Measurements from ENCODE around the gene BAG5.

BAG5 gene

DNA sequence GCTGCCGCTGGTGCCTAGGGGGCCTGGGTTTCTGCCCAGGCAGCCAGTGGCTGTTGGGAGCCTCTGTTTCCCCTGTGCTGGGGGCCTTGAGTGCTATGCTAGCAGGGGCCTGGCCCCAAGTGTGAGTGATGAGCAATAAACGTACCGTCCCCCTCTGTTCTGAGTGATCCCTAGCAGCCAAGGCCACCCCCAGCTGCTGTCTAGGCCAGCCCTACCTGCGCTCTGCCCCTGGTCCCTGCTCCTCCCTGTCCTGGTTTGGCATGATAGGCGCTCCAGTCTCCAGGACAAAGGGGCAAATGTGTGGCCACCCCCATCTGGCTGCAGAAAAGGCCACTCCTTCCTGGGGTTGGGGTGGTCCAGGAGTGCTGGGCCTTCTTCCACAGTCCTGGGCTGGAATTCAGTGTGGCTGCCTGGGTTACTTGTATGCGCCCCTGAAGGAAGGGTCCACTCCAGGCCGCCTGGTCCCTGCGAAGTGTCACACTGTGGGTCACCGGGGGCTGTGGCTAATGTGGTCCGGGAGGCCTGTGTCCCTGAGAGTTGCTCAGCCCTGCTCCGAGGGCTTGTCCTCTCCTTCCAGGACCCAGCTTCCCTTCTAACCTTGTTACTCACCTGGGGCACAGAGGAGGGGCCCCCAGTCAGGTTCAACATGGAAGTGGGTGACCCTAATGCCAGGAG lies 26.4 kb downstream of the BAG5 start:
- Histone ChIP-seq H3K27me3 (ENCODE audit: control insufficient read depth, insufficient read depth, low read length) (no peaks in the 10 kb centered on the region), H3K4me3 (ENCODE audit: low read length) (no peak overlapping the region), H3K9me3 (ENCODE audit: control insufficient read depth, low read depth, low read length) (no peaks in the 10 kb centered on the region), H3K4me1 (ENCODE audit: control insufficient read depth, low read depth, low read length) (peaks cover 5% of the 10 kb centered on the region), H3K36me3 (ENCODE audit: control insufficient read depth, low read depth, low read length) (peaks cover 6% of the 10 kb centered on the region), H3K27ac (ENCODE audit: low read length) (no peak overlapping the region), H3K9ac (ENCODE audit: low read length) (no peak overlapping the region)

DNA sequence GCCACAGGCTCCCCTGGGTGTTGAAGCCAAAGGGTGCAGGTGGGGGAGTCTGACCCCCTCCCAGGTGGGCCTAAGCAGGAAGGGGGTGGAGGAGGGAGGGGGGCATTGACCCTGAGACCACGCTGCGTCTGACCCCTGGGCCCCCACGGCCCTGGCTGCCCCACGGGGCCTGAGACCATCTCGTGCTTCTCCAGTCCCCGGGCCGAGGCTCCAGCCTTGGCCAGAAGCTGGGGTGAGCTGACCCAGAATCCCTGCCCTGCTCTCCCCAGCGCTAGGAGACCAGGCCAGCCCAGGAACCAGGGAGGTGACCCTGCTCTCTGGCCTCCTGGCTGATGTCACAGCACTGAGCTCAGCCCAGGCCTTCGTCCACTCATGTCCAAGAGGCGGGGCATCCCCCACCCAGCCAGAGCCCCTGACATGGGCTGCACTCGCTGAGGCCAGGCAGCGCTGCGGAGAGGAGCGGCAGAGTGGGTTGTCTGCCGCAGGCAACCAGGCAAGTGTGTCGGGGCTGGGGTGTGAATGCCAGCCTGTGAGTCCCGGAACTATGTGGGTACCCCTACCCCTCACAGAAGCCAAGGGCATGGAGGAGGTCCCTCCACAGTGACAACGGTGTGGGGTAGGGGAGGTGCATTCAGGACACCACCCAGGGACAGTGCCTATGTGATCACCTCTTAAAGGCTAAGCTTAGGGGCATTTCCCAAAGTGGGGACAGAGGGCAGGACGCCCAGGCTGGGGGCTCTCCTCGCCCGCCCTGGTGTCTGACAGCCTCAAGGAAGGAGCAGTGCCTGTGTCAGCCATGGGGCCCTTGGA lies 27.2 kb downstream of the BAG5 start:
- Histone ChIP-seq H3K36me3 (ENCODE audit: control insufficient read depth, low read depth, low read length) (peaks cover 6% of the 10 kb centered on the region), H3K4me1 (ENCODE audit: control insufficient read depth, low read depth, low read length) (peaks cover under 1% of the 10 kb centered on the region), H3K9me3 (ENCODE audit: control insufficient read depth, low read depth, low read length) (no peaks in the 10 kb centered on the region), H3K27ac (ENCODE audit: low read length) (no peak overlapping the region), H3K4me3 (ENCODE audit: low read length) (no peak overlapping the region), H3K9ac (ENCODE audit: low read length) (no peak overlapping the region), H3K27me3 (ENCODE audit: control insufficient read depth, insufficient read depth, low read length) (no peaks in the 10 kb centered on the region)

DNA sequence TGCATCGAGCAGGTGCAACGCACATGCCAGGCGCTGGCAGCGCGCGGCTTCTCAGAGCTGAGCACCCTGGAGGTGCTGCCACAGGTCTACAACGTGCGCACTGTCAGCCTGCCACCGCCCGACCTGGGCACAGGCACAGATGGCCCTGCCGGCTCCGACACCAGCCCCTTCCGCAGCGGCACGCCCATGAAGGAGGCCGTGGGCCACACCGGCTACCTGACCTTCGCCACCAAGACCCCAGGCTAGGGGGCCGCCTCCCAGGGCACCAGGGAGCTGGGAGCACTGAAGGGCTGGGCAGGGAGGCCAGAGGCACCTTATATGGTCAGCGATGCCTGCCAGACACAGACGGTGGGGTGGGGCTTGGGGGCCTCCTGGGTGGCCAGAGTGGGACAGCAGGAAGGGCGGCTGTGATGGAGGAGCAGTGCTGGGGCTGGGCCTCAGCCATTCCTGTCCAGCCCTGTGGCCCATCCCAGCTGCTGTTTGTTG lies 27.8 kb downstream of the BAG5 start:
- Histone ChIP-seq H3K36me3 (ENCODE audit: control insufficient read depth, low read depth, low read length) (peaks cover 6% of the 10 kb centered on the region), H3K27ac (ENCODE audit: low read length) (no peak overlapping the region), H3K9me3 (ENCODE audit: control insufficient read depth, low read depth, low read length) (no peaks in the 10 kb centered on the region), H3K9ac (ENCODE audit: low read length) (no peak overlapping the region), H3K27me3 (ENCODE audit: control insufficient read depth, insufficient read depth, low read length) (no peaks in the 10 kb centered on the region), H3K4me3 (ENCODE audit: low read length) (no peak overlapping the region), H3K4me1 (ENCODE audit: control insufficient read depth, low read depth, low read length) (no peaks in the 10 kb centered on the region)

DNA sequence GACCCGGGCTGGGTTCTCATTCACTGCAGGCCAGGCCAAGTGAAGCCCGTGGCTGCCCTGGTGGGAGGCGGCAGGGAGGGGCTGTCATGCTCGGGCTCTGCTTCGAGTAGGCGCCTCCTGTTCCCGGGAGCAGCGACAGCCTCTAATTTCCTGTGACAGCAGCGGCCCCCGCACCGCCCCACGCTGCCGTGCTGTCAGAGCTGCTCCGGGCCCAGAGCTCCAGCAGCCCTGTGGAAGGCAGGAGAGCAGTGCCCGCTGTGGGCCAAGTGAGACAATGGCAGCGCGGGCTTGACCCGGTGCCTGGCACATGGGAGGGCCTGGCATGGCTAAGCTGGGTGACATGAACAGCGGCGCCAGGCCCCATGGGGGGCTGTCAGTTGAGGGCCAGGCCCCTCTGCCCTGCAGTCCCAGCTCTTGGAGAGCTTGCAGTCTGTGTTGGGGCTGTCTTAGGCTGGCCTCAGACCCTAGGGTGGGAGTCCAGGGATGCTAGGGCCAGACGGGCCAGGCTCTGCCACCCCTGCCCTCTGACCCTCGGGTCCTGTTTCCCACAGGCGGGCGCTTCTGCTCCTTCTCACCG lies 28.4 kb downstream of the BAG5 start:
- no peak overlapping the region for H3K9ac ChIP-seq (ENCODE audit: low read length)
- H3K4me3 ChIP-seq (ENCODE audit: low read length) = no peak overlapping the region
- H3K9me3 ChIP-seq (ENCODE audit: control insufficient read depth, low read depth, low read length) = no peaks in the 10 kb centered on the region
- no peak overlapping the region for H3K27ac ChIP-seq (ENCODE audit: low read length)
- no peaks in the 10 kb centered on the region for H3K27me3 ChIP-seq (ENCODE audit: control insufficient read depth, insufficient read depth, low read length)
- H3K4me1 ChIP-seq (ENCODE audit: control insufficient read depth, low read depth, low read length) = no peaks in the 10 kb centered on the region
- H3K36me3 ChIP-seq (ENCODE audit: control insufficient read depth, low read depth, low read length) = peaks cover 6% of the 10 kb centered on the region

DNA sequence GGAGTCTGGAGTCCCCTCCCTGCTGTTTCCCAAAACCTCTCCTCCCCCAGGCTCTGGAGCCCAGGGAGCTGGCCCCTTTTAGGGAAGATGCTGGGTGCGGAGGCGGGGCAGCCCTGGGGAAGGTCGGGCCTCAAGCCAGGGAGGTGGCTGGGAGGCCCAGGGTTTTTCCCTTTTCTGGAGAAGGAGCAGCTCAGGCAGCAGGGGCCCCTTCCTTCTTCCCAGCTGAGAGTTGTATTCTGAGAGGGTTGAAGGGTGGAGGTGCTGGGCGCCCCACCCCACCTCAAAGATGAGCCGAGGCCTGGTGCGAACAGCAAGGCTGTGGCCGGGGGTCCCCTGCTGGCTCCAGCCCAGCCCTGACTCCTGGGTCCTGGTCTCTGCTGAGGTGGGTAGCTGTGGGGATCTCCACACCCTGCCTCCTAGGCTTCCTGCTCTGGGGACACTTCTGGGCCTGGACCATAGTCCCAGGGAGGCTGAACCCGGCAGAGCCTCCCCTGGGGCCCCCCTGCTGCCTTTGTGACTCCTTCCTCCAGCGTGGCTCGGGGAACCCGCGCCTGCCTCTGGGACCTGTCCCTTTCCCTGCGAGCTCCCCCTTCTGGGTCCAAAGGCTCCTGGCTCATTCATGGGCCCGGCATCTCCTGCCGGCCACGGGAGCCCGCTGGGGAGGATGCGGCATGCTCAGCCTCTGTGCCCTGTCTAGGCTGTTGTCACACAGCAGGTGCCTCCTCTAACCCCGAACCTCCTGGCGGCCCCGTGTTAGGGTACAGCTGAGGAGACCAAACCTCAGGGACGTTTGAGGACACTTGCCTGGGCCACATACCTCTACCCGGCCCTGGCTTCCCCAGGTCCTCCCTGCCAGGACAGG lies 29.1 kb downstream of the BAG5 start:
- Histone ChIP-seq H3K4me1 (ENCODE audit: control insufficient read depth, low read depth, low read length) (peaks cover 2% of the 10 kb centered on the region), H3K9me3 (ENCODE audit: control insufficient read depth, low read depth, low read length) (no peaks in the 10 kb centered on the region), H3K9ac (ENCODE audit: low read length) (no peak overlapping the region), H3K27ac (ENCODE audit: low read length) (no peak overlapping the region), H3K4me3 (ENCODE audit: low read length) (no peak overlapping the region), H3K36me3 (ENCODE audit: control insufficient read depth, low read depth, low read length) (peaks cover 6% of the 10 kb centered on the region), H3K27me3 (ENCODE audit: control insufficient read depth, insufficient read depth, low read length) (no peaks in the 10 kb centered on the region)

DNA sequence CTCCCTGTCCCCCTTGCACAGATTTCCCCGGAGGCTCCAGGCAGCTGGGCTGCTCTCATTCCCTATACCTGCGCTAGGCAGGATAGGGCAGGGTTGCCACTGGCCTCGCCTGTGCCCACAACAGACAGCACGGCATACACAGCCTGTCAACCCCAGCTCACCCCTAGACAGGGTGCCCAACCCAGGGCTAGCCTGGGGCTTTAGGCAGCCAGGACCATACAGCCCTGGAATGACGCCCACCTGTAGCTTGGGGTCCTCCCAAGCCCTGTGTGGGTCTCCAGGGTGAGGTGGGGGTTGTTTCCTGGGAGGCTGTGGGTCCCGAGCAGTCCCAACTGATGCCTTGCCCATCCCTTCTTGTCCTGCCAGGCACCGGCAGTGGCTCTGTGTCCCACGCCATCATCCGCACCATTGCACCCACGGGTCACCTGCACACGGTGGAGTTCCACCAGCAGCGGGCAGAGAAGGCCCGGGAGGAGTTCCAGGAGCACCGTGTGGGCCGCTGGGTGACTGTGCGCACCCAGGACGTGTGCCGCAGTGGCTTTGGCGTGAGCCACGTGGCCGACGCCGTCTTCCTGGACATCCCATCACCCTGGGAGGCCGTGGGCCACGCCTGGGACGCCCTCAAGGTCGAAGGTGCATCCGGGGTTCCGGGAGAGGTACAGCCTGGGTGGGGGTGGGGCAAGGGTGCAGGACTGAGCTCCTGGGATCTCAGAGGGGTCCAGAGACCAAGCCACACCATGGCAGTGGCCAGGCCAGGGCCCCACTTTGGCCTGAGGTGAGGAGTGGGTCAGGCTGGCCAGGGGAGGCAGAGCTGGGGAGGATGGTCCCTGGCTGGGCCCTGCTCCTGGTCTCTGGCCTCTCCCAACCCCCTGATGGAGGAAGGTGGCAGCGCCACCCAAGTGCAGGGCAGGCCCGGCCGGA lies 30.0 kb downstream of the BAG5 start:
- H3K27ac ChIP-seq (ENCODE audit: low read length) = no peak overlapping the region
- no peak overlapping the region for H3K4me3 ChIP-seq (ENCODE audit: low read length)
- peaks cover 6% of the 10 kb centered on the region for H3K36me3 ChIP-seq (ENCODE audit: control insufficient read depth, low read depth, low read length)
- no peaks in the 10 kb centered on the region for H3K27me3 ChIP-seq (ENCODE audit: control insufficient read depth, insufficient read depth, low read length)
- H3K4me1 ChIP-seq (ENCODE audit: control insufficient read depth, low read depth, low read length) = peaks cover 4% of the 10 kb centered on the region
- H3K9ac ChIP-seq (ENCODE audit: low read length) = no peak overlapping the region
- H3K9me3 ChIP-seq (ENCODE audit: control insufficient read depth, low read depth, low read length) = no peaks in the 10 kb centered on the region

DNA sequence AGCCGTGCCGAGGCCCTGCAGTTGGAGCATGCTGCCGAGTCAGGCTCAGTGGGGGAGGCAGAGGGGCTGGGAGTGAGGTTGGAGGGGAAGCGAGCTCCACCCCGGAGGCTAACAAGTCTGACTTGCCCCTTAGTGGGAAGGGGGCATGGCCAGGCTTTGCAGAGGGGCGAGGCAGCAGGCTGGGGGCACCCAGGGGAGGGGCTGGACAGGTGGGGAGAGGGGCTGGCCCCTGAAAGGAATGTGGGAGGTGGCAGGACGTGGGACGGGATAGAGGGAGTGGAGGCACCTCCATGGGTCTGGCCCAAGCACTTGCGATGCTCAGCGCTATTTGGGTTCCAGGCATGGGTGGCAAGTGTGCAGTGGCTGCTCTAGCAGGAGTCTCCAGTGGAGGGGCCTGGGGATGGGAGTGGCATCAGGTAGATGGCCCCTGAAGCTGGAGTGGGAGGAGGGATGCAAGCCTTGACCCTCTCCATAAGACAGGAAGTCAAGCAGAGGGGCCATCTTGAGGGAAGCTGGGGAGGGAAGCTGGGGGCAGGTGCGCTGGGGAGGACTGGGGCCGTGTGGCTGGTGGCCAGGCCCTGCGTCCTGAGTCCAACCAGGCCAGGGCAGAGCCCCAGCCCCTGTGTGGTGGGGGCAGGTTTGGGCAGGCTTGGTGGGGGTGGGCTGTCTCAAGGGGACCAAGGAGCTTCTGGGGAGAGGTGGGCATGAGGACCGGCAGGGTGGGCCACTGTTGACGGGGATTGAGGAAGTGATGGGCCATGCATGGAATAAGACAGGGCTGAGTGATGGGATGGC lies 30.8 kb downstream of the BAG5 start:
- H3K27me3 ChIP-seq (ENCODE audit: control insufficient read depth, insufficient read depth, low read length) = no peaks in the 10 kb centered on the region
- no peak overlapping the region for H3K4me3 ChIP-seq (ENCODE audit: low read length)
- peaks cover 6% of the 10 kb centered on the region for H3K36me3 ChIP-seq (ENCODE audit: control insufficient read depth, low read depth, low read length)
- no peak overlapping the region for H3K27ac ChIP-seq (ENCODE audit: low read length)
- H3K9ac ChIP-seq (ENCODE audit: low read length) = no peak overlapping the region
- no peaks in the 10 kb centered on the region for H3K9me3 ChIP-seq (ENCODE audit: control insufficient read depth, low read depth, low read length)
- peaks cover 4% of the 10 kb centered on the region for H3K4me1 ChIP-seq (ENCODE audit: control insufficient read depth, low read depth, low read length)

DNA sequence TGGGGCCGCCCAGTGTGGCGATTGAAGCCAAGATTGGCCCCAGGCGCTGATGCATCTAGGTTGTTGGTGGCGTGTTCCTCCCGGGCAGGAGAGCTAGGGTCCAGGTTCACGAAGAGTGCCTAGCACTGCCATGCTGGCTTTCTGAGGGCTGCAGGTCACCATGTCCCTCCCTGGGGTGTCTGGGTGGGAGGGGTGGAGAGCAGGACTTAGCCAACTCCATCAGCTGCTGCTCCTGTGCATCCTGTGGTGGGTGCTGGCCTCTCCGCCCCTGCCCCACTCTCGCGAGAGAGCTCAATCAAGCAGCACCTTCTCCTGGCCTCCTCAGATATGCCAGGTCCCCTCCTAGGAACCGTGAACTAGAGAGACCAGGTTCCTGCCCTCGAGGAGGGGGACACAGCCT lies 31.6 kb downstream of the BAG5 start:
- H3K27me3 ChIP-seq (ENCODE audit: control insufficient read depth, insufficient read depth, low read length) = peaks cover 3% of the 10 kb centered on the region
- H3K4me3 ChIP-seq (ENCODE audit: low read length) = no peak overlapping the region
- peaks cover 6% of the 10 kb centered on the region for H3K36me3 ChIP-seq (ENCODE audit: control insufficient read depth, low read depth, low read length)
- H3K9me3 ChIP-seq (ENCODE audit: control insufficient read depth, low read depth, low read length) = no peaks in the 10 kb centered on the region
- H3K4me1 ChIP-seq (ENCODE audit: control insufficient read depth, low read depth, low read length) = peaks cover 4% of the 10 kb centered on the region
- H3K9ac ChIP-seq (ENCODE audit: low read length) = no peak overlapping the region
- H3K27ac ChIP-seq (ENCODE audit: low read length) = no peak overlapping the region

DNA sequence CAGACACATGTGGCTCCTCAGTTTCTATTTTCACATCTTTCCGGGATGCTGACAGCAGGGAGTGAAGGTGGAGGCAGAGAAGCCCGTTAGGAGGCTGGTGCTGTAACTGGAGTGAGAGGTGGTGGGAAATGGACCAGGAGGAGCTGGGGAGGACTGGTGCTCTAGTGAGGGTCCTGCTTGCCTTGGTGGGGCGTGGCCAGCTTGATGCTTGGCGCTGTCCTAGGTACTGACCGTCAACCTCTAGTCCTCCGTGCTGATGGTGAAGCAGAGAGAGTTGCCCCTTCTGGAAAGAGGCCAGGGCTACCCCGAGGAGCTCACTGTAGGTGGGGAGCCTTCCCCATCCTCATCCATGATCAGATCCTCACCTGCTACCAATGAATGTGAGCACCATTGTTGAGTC lies 32.1 kb downstream of the BAG5 start:
- Histone ChIP-seq H3K4me3 (ENCODE audit: low read length) (no peak overlapping the region), H3K4me1 (ENCODE audit: control insufficient read depth, low read depth, low read length) (peaks cover 4% of the 10 kb centered on the region), H3K27ac (ENCODE audit: low read length) (no peak overlapping the region), H3K9me3 (ENCODE audit: control insufficient read depth, low read depth, low read length) (no peaks in the 10 kb centered on the region), H3K9ac (ENCODE audit: low read length) (no peak overlapping the region), H3K36me3 (ENCODE audit: control insufficient read depth, low read depth, low read length) (peaks cover 6% of the 10 kb centered on the region), H3K27me3 (ENCODE audit: control insufficient read depth, insufficient read depth, low read length) (peaks cover 5% of the 10 kb centered on the region)
